NCI-H526 treated with DMSO at 0.1 percent for 48 hours (cell line): ENCODE measurements around the gene TBC1D14.
A peak's percentile ranks its signal among the peaks of the same experiment; 100 is the strongest.
"Not testable (repeated sequence)": the region's sequence is repeated elsewhere in the genome, so short reads cannot be mapped to it uniquely, and the experiment has no call there.

Experiments used
- DNase-seq: peaks from one replicate; lab custom pipeline; 2025; lab: John Stamatoyannopoulos, UW

Gene TBC1D14

GRCh38 chr4:6972911-6973310, 63.3 kb downstream of the TBC1D14 start:
- DNase-seq = no peak

- DNase-seq = peak; percentile 26
These were observed 64.7 kb downstream of the TBC1D14 start for GRCh38 chr4:6974138-6974848.

GRCh38 chr4:6977846-6978245, 68.2 kb downstream of the TBC1D14 start:
- not testable (repeated sequence) for DNase-seq

GRCh38 chr4:6983544-6984142, 74.0 kb downstream of the TBC1D14 start:
- no peak for DNase-seq

GRCh38 chr4:6984612-6985425, 75.2 kb downstream of the TBC1D14 start:
- no peak for DNase-seq

- peak; percentile 46 for DNase-seq
These were observed 76.6 kb downstream of the TBC1D14 start for GRCh38 chr4:6986072-6986780.

- DNase-seq = peak; percentile 79
These were observed 77.4 kb downstream of the TBC1D14 start for GRCh38 chr4:6986781-6987587.

- peak; percentile 47 for DNase-seq
These were observed 77.9 kb downstream of the TBC1D14 start for GRCh38 chr4:6987588-6987961.

GRCh38 chr4:6988016-6988715, 78.5 kb downstream of the TBC1D14 start:
- DNase-seq = no peak

- no peak for DNase-seq
These were observed 79.8 kb downstream of the TBC1D14 start for GRCh38 chr4:6989331-6989923.

GRCh38 chr4:6990661-6991060, 81.0 kb downstream of the TBC1D14 start:
- no peak for DNase-seq

- DNase-seq = no peak
These were observed 81.6 kb downstream of the TBC1D14 start for GRCh38 chr4:6991249-6991648.

- no peak for DNase-seq
These were observed 82.3 kb downstream of the TBC1D14 start for GRCh38 chr4:6991771-6992557.

- DNase-seq = no peak
These were observed 83.4 kb downstream of the TBC1D14 start for GRCh38 chr4:6992728-6993677.

GRCh38 chr4:6996481-6996880, 86.9 kb downstream of the TBC1D14 start:
- DNase-seq = no peak

- DNase-seq = no peak
These were observed 89.8 kb downstream of the TBC1D14 start for GRCh38 chr4:6999172-7000086.

GRCh38 chr4:7000421-7001176, 91.0 kb downstream of the TBC1D14 start:
- DNase-seq = no peak
